Activated CD8-positive, alpha-beta T cell treated with anti-CD3 and anti-CD28 coated beads for 36 hours (primary cell): ENCODE data around the gene ERBIN. TPM values are rescaled to one million over a fixed set of nuclear protein-coding genes. Genes with fewer than 3 reads are reported as not detected.
"Not testable (repeated sequence)": the region's sequence is repeated elsewhere in the genome, so short reads cannot be mapped to it uniquely, and the experiment has no call there.

Experiments
- ATAC-seq: fragments of 200-7000 bp; cut with Tn5 transposase; one replicate; pipeline ENCODE4 v1.10.0; 2021; ENCODE audit warnings: mild to moderate bottlenecking, moderate library complexity
- CTCF ChIA-PET: fragments of 350-600 bp; sonication (Branson Sonifier 250); formaldehyde crosslinking; loops from one replicate; lab custom pipeline; 2021; ENCODE audit warnings: antibody characterized with exemption; lab: Charles Lee
- POLR2A ChIA-PET: fragments of 350-600 bp; sonication (Branson Sonifier 250); formaldehyde crosslinking; loops from one replicate; lab custom pipeline; 2021; ENCODE audit warnings: antibody characterized with exemption; lab: Charles Lee
- DNase-seq: peaks from one replicate; pipeline ENCODE4 v3.0.0-alpha.2; 2020
- H3K27ac Mint-ChIP-seq: one replicate; pipeline ENCODE4 v1.8.0; 2021; ENCODE audit warnings: mild to moderate bottlenecking, mixed read lengths
- H3K27me3 Mint-ChIP-seq: one replicate; pipeline ENCODE4 v1.8.0; 2021; ENCODE audit warnings: mixed read lengths
- H3K36me3 Mint-ChIP-seq: one replicate; pipeline ENCODE4 v1.8.0; 2021; ENCODE audit warnings: low read depth, mixed read lengths
- H3K4me1 Mint-ChIP-seq: one replicate; pipeline ENCODE4 v1.8.0; 2021; ENCODE audit warnings: low read depth, mixed read lengths
- H3K4me3 Mint-ChIP-seq: one replicate; pipeline ENCODE4 v1.8.0; 2021; ENCODE audit warnings: mild to moderate bottlenecking, moderate library complexity, mixed read lengths
- H3K9me3 Mint-ChIP-seq: one replicate; pipeline ENCODE4 v1.8.0; 2021; ENCODE audit warnings: mixed read lengths
- intact Hi-C: fragments of 100-400 bp; cut with micrococcal nuclease; formaldehyde crosslinking; loops from one replicate; pipeline ENCODE4 v1.10.0; 2022
- total RNA-seq, 2 experiments: library from RNA; stranded (reverse); gene quantifications; one replicate each; pipeline ENCODE4 v1.2.3, GENCODE V29; 2021
- TF ChIP-seq, protein P1 (sequence below): fragments of 200-600 bp; IDR thresholded peaks from one replicate; pipeline ENCODE4 v1.8.0; 2022; ENCODE audit warnings: antibody characterized with exemption, mild to moderate bottlenecking

ERBIN gene
- total RNA-seq, 2 experiments from 2014 or later: 35.1 to 38.3 TPM

- intact Hi-C loops: no loop called here
- H3K4me1 Mint-ChIP-seq: no peaks in the 10 kb centered on the region
- no peak overlapping the region for H3K27ac Mint-ChIP-seq
- no peak overlapping the region for H3K4me3 Mint-ChIP-seq
- ATAC-seq (no peak), DNase-seq (no peak)
- TF ChIP-seq, protein P1, sequence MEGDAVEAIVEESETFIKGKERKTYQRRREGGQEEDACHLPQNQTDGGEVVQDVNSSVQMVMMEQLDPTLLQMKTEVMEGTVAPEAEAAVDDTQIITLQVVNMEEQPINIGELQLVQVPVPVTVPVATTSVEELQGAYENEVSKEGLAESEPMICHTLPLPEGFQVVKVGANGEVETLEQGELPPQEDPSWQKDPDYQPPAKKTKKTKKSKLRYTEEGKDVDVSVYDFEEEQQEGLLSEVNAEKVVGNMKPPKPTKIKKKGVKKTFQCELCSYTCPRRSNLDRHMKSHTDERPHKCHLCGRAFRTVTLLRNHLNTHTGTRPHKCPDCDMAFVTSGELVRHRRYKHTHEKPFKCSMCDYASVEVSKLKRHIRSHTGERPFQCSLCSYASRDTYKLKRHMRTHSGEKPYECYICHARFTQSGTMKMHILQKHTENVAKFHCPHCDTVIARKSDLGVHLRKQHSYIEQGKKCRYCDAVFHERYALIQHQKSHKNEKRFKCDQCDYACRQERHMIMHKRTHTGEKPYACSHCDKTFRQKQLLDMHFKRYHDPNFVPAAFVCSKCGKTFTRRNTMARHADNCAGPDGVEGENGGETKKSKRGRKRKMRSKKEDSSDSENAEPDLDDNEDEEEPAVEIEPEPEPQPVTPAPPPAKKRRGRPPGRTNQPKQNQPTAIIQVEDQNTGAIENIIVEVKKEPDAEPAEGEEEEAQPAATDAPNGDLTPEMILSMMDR: no peak
- ChIA-PET POLR2A (no interaction called here), CTCF (interaction anchor here (1.3 kb wide), 1 partner anchor 13 kb away, joined by 3 read pairs; no protein-coding TSS in a partner anchor)
- no peaks in the 10 kb centered on the region for H3K27me3 Mint-ChIP-seq
- no peaks in the 10 kb centered on the region for H3K9me3 Mint-ChIP-seq
- no peaks in the 10 kb centered on the region for H3K36me3 Mint-ChIP-seq
These were observed 19.2 kb upstream of the ERBIN start for GRCh38 chr5:65907135-65907534.

DNA sequence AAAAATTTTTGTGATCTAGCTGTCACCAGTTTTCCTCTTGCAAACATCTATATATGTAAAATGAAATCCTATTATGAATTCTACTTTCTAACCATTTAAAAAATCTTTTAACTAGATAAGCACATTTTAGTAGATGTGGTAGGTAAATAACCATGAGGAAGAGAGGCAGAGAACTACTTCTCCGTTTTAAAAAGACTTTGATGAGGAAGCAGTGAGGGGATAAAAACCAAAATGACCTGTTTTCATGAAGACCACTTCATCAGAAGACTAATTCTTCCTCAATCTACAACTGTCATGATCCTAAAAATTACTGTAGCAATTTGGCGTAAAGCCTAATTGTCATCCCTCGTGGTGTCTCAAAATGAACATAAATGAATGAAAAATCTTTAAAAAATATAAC lies 15.7 kb upstream of the ERBIN start:
- H3K4me1 Mint-ChIP-seq: no peaks in the 10 kb centered on the region
- no peaks in the 10 kb centered on the region for H3K36me3 Mint-ChIP-seq
- intact Hi-C loops: no loop called here
- POLR2A ChIA-PET: no interaction called here
- H3K9me3 Mint-ChIP-seq: no peaks in the 10 kb centered on the region
- DNase-seq: no peak
- CTCF ChIA-PET: no interaction called here
- H3K27me3 Mint-ChIP-seq: no peaks in the 10 kb centered on the region
- ATAC-seq: no peak
- H3K27ac Mint-ChIP-seq: no peak overlapping the region
- TF ChIP-seq, protein P1: no peak
- H3K4me3 Mint-ChIP-seq: no peak overlapping the region

GRCh38 chr5:65912311-65912710 lies 14.1 kb upstream of the ERBIN start:
- Mint-ChIP-seq H3K36me3 (no peaks in the 10 kb centered on the region), H3K4me1 (no peaks in the 10 kb centered on the region), H3K9me3 (no peaks in the 10 kb centered on the region), H3K4me3 (no peak overlapping the region), H3K27ac (no peak overlapping the region), H3K27me3 (no peaks in the 10 kb centered on the region)
- ChIA-PET POLR2A (no interaction called here), CTCF (no interaction called here)
- ATAC-seq (no peak), DNase-seq (no peak)
- TF ChIP-seq, protein P1: no peak
- intact Hi-C loops: no loop called here

- H3K36me3 Mint-ChIP-seq: no peaks in the 10 kb centered on the region
- H3K27ac Mint-ChIP-seq: no peak overlapping the region
- no peak overlapping the region for H3K4me3 Mint-ChIP-seq
- no peaks in the 10 kb centered on the region for H3K27me3 Mint-ChIP-seq
- TF ChIP-seq, protein P1: no peak
- POLR2A ChIA-PET: no interaction called here
- ATAC-seq (no peak), DNase-seq (no peak)
- intact Hi-C loops: no loop called here
- CTCF ChIA-PET: no interaction called here
- H3K9me3 Mint-ChIP-seq: no peaks in the 10 kb centered on the region
- H3K4me1 Mint-ChIP-seq: no peaks in the 10 kb centered on the region
These were observed 12.9 kb upstream of the ERBIN start for GRCh38 chr5:65913519-65913918.

DNA sequence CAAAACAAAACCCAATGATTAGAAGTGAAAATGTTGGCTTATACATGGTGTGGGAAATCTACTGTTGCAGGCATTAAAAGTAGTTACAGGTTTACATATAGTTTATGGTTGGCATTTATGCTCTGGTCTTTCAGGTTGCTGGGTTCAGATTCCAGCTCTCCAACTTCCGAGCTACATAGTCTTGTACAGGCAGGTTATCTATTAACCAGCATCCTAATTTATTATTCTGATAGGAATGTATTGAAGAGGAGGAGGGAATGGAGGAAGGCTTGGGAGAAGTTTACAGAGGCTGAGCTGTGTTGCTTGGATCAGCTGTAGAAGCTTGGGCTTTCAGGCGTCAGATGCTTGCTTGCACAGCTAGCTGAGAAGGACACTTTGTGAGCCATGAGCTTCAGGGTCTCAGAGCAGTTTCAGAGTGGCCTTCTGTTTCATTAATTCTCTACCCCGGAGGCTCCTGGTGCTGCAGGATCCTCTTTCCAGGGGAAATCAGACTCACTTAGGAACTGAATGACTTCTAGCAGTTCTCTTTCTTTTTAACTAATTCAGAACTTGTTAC lies 11.7 kb upstream of the ERBIN start:
- Mint-ChIP-seq H3K4me3 (no peak overlapping the region), H3K9me3 (no peaks in the 10 kb centered on the region), H3K27ac (no peak overlapping the region), H3K27me3 (no peaks in the 10 kb centered on the region), H3K36me3 (no peaks in the 10 kb centered on the region), H3K4me1 (no peaks in the 10 kb centered on the region)
- intact Hi-C loops: no loop called here
- ATAC-seq (no peak), DNase-seq (no peak)
- ChIA-PET CTCF (no interaction called here), POLR2A (interaction anchor here (0.8 kb wide), 1 partner anchor 12 kb away, joined by 3 read pairs; the partner anchor contains the start of gene ERBIN)
- TF ChIP-seq, protein P1: no peak

- DNase-seq, H3K4me3 Mint-ChIP-seq, POLR2A ChIA-PET, H3K4me1 Mint-ChIP-seq, H3K36me3 Mint-ChIP-seq, H3K27ac Mint-ChIP-seq, H3K27me3 Mint-ChIP-seq, H3K9me3 Mint-ChIP-seq, ATAC-seq, intact Hi-C loops: not testable (repeated sequence)
- CTCF ChIA-PET: interaction anchor here (0.8 kb wide), 1 partner anchor 14 kb away, joined by 3 read pairs; no protein-coding TSS in a partner anchor
These were observed 10.7 kb upstream of the ERBIN start for GRCh38 chr5:65915661-65916060.
